Measurements from ENCODE around the gene PHLDA1.

Gene PHLDA1

DNA sequence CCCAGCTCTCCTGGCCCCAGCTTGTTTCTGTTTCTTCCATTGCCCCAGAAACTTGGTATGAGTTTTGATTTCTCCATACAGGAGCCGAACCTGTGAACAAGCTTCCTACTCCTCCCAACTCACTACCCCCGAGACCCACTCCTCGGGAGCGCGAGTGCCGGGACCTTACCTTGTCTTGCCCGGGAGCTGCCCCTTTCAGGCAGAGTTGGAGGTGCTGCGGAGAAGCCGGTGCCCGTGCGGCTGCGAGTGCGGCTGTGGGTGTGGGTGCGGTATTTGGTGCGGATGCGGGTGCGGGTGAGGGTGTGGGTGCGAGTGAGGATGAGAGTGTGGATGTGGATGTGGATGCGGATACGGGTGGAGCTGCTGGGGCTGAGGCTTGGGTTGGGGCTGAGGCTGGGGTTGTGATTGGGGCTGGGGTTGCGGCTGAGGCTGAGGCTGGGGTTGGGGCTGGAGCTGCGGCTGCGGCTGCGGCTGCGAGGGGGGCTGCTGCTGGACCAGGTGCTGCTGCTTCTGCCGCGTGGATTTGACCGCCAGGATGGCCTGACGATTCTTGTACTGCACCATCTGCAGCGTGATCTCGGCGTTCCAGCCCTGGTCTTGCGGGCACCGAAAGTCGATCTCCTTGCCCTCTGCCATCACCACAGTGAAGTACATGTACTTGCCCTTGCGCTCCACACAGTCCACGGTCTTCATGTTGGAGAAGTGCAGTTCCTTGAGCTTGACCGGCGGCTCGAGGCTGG is 1.1 kb downstream of the PHLDA1 start:
- no peaks in the 10 kb centered on the region for H3K9me3 Mint-ChIP-seq
- H3K4me1 Mint-ChIP-seq (ENCODE audit: low read depth), result peaks cover 44% of the 10 kb centered on the region
- H3K4me3 Mint-ChIP-seq, result peak overlapping the region; percentile 98
- peaks cover 6% of the 10 kb centered on the region for H3K27me3 Mint-ChIP-seq (ENCODE audit: low read depth)
- H3K36me3 Mint-ChIP-seq (ENCODE audit: low read depth), result peaks cover 36% of the 10 kb centered on the region
- peak overlapping the region; percentile 98 for H3K27ac Mint-ChIP-seq

- peaks cover 38% of the 10 kb centered on the region for H3K36me3 Mint-ChIP-seq (ENCODE audit: low read depth)
- no peaks in the 10 kb centered on the region for H3K9me3 Mint-ChIP-seq
- peak overlapping the region; percentile 98 for H3K4me3 Mint-ChIP-seq
- peaks cover 46% of the 10 kb centered on the region for H3K4me1 Mint-ChIP-seq (ENCODE audit: low read depth)
- peak overlapping the region; percentile 98 for H3K27ac Mint-ChIP-seq
- H3K27me3 Mint-ChIP-seq (ENCODE audit: low read depth), result peaks cover 6% of the 10 kb centered on the region
These were observed 1.6 kb downstream of the PHLDA1 start for GRCh38 chr12:76029982-76030340.

- peak overlapping the region; percentile 49 for H3K27ac Mint-ChIP-seq
These were observed 2.9 kb downstream of the PHLDA1 start for GRCh38 chr12:76028571-76029277.

DNA sequence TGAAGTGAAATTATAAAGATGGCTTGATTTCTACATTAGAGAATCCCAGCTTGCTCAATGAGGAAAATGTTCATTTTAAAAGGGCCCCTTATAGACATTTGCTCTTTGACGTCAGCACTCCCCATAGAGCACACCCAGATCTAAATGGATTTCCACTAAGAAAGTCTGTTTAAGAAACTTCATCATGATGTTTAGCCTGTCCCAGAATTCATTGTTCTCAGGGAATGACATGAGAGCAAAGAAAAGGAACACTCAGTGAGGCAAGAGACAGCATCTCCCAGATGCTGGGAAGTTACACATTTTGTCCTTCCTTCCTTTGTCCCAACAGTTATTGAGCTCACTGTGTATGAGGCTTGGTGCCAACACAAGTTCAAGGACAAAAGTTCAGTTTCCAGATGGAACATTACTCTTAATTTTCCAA is 4.9 kb downstream of the PHLDA1 start:
- Mint-ChIP-seq H3K4me3 (peak overlapping the region; percentile 34), H3K4me1 (ENCODE audit: low read depth) (peaks cover 44% of the 10 kb centered on the region), H3K27me3 (ENCODE audit: low read depth) (peaks cover 6% of the 10 kb centered on the region), H3K36me3 (ENCODE audit: low read depth) (peaks cover 34% of the 10 kb centered on the region), H3K9me3 (no peaks in the 10 kb centered on the region), H3K27ac (no peak overlapping the region)

More at GRCh38 chr12:76028571-76029277, 2.9 kb downstream of the PHLDA1 start:
- Mint-ChIP-seq H3K9me3 (no peaks in the 10 kb centered on the region), H3K4me3 (peak overlapping the region; percentile 98), H3K4me1 (ENCODE audit: low read depth) (peaks cover 48% of the 10 kb centered on the region), H3K36me3 (ENCODE audit: low read depth) (peaks cover 41% of the 10 kb centered on the region), H3K27me3 (ENCODE audit: low read depth) (peaks cover 6% of the 10 kb centered on the region)

DNA sequence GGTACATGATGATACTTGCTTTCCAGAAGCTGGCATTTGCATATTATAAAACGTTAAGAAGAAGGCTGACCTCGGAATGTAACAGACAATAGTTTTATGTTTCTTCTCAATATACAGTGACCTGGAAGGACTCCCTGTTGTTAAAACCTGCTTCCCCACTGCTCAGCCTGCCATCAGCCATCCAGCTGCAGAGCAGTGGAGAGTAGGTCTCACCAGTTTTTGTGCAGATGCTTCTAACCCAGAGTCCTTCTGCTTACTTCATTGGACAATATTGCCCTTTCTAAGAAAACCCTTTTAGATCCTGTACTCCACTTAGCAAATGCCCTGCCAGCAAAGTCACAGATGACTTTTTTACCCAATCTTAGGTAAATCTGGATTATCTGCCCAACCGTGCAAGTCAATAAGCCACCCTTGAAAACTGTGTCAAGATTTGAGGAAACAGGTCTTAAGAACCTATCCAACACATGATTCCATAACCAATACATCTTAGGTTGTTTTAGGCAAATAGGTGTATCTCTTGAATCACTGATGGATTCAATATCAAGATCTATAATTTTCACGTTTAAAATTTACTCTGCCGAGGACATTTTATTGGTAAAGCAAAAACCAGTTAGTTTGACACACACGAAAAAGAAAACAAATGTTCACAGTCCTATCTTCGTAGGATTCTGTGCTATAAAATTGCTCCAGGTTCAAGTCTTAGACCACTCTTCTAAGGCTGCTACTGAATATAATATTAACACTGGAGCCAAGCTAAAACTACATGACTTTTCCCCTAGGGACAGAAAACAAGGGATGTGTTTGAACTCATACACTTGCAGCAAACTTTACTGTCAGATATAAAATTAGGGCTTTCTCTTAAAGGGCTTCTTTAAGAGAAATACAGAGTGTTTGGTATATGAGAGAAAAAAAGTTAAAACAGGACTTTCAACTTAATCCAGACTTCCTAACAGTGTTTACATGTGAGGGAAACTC is 5.7 kb downstream of the PHLDA1 start:
- Mint-ChIP-seq H3K27ac (peak overlapping the region; percentile 22), H3K36me3 (ENCODE audit: low read depth) (peaks cover 39% of the 10 kb centered on the region), H3K9me3 (no peaks in the 10 kb centered on the region), H3K4me3 (peak overlapping the region; percentile 10), H3K4me1 (ENCODE audit: low read depth) (peaks cover 50% of the 10 kb centered on the region), H3K27me3 (ENCODE audit: low read depth) (peaks cover 6% of the 10 kb centered on the region)

- Mint-ChIP-seq H3K4me3 (no peak overlapping the region), H3K27me3 (ENCODE audit: low read depth) (no peaks in the 10 kb centered on the region), H3K27ac (peak overlapping the region; percentile 34), H3K4me1 (ENCODE audit: low read depth) (peaks cover 49% of the 10 kb centered on the region), H3K9me3 (no peaks in the 10 kb centered on the region), H3K36me3 (ENCODE audit: low read depth) (peaks cover 34% of the 10 kb centered on the region)
These were observed 6.5 kb downstream of the PHLDA1 start for GRCh38 chr12:76024942-76025600.

GRCh38 chr12:76024102-76024781 is 7.3 kb downstream of the PHLDA1 start:
- Mint-ChIP-seq H3K4me3 (no peak overlapping the region), H3K9me3 (no peaks in the 10 kb centered on the region), H3K27me3 (ENCODE audit: low read depth) (no peaks in the 10 kb centered on the region), H3K36me3 (ENCODE audit: low read depth) (peaks cover 30% of the 10 kb centered on the region), H3K27ac (peak overlapping the region; percentile 34), H3K4me1 (ENCODE audit: low read depth) (peaks cover 51% of the 10 kb centered on the region)

DNA sequence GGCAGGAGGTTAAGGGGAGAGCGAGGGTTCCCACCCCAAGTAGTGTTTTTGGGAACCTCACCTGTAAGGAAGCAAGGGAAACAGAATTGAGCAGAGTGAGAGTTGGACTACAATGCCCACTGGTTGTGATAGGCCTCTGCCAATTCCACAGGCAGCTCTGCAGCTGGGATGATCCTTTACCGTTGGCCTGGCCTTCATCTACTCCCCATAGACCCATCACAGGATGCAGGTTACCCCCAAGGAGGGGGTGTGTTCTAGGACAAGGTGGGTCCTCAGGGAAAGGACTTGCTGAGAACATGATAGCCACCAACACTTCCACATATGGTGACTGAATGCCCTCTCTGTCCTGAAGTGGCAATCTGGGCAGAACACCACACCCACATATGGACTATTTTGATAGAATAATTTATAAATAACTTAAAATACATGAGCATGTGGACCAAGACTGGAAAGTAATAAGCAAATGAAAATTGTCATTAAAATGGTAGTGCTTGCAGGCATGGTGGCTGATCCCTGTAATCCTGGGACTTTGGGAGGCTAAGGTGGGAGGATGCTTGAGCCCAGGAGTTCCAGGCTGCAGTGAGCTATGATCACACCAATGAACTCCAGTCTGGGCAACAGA is 8.4 kb downstream of the PHLDA1 start:
- H3K27me3 Mint-ChIP-seq (ENCODE audit: low read depth), result no peaks in the 10 kb centered on the region

GRCh38 chr12:76022506-76022905 is 9.1 kb downstream of the PHLDA1 start:
- Mint-ChIP-seq H3K4me3 (no peak overlapping the region), H3K9me3 (no peaks in the 10 kb centered on the region), H3K27me3 (ENCODE audit: low read depth) (no peaks in the 10 kb centered on the region), H3K27ac (peak overlapping the region; percentile 34), H3K4me1 (ENCODE audit: low read depth) (peaks cover 52% of the 10 kb centered on the region), H3K36me3 (ENCODE audit: low read depth) (peaks cover 20% of the 10 kb centered on the region)

More for the DNA sequence above, 8.4 kb downstream of the PHLDA1 start:
- H3K4me1 Mint-ChIP-seq (ENCODE audit: low read depth), result peaks cover 51% of the 10 kb centered on the region
- H3K36me3 Mint-ChIP-seq (ENCODE audit: low read depth), result peaks cover 22% of the 10 kb centered on the region
- no peaks in the 10 kb centered on the region for H3K9me3 Mint-ChIP-seq
- H3K27ac Mint-ChIP-seq, result peak overlapping the region; percentile 34
- no peak overlapping the region for H3K4me3 Mint-ChIP-seq

DNA sequence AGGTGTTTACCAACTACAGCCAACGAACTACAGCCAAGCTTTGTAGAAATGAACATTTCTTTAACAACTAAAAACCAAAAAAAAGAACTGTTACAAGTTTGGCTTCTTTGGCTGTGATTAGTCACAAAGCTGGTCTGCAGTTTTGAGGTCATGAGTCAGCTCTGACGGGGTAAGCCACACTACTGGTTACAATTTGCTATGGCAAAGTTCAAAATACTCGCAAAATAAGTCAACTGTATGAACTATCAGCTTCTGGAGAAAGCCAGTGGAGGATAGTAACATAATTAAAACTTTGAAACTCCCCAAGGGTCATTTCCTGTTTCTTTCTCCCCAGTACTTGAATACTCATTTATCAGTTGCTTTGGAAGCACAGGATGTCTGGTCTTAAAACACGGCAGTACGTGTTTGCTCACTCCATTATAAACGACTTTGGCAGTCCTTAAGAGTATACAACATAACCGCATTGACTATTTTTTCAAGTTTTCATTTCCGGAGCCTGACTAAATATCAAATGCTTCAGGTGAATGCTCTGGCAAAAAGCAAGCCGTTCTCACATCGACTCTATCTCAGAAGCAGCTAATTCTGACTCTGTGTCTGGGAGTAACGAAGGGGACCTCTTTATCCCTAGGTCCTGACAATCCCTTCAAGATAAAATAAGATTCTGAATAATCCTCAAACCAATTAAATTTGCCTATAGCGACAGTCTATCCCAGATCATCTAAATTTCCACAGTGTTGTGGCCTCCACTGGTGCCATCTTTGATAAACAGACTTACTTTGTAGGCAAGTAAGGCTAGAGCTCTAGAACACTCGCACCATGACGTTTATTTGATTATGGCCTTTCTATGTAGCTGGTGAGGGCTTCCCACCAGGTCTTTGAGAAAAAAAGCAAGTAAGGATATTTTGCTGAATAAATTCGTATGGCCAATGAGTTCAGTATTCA is 10.6 kb downstream of the PHLDA1 start:
- H3K27me3 Mint-ChIP-seq (ENCODE audit: low read depth), result no peaks in the 10 kb centered on the region
- H3K4me1 Mint-ChIP-seq (ENCODE audit: low read depth), result peaks cover 50% of the 10 kb centered on the region
- H3K36me3 Mint-ChIP-seq (ENCODE audit: low read depth), result peaks cover 12% of the 10 kb centered on the region
- H3K4me3 Mint-ChIP-seq, result peak overlapping the region; percentile 73
- H3K9me3 Mint-ChIP-seq, result no peaks in the 10 kb centered on the region
- peak overlapping the region; percentile 99 for H3K27ac Mint-ChIP-seq

DNA sequence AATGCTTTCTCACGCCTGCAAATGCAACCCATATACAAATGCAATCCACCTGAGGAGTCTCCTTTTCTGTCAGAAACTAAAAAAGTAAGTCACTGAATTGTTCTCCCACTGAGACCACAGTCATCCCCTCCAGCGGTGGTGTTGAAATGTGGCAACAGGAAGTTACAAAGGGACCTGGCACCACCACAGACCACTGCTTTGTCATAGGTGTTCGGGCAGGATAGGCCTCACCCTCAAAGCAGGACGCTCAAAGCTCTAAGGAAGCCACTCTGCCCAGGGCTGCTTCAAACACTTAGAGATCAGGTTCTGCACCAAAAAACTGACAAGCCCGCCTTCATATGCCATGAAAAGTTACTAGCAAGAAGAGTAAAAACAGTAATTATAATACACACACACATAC is 11.3 kb downstream of the PHLDA1 start:
- H3K36me3 Mint-ChIP-seq (ENCODE audit: low read depth), result peaks cover 9% of the 10 kb centered on the region
- peaks cover 2% of the 10 kb centered on the region for H3K27me3 Mint-ChIP-seq (ENCODE audit: low read depth)
- peak overlapping the region; percentile 73 for H3K4me3 Mint-ChIP-seq

GRCh38 chr12:76018672-76019071 is 12.9 kb downstream of the PHLDA1 start:
- Mint-ChIP-seq H3K9me3 (no peaks in the 10 kb centered on the region), H3K4me3 (peak overlapping the region; percentile 26), H3K27ac (peak overlapping the region; percentile 75), H3K36me3 (ENCODE audit: low read depth) (peaks cover 8% of the 10 kb centered on the region), H3K4me1 (ENCODE audit: low read depth) (peaks cover 43% of the 10 kb centered on the region), H3K27me3 (ENCODE audit: low read depth) (peaks cover 4% of the 10 kb centered on the region)

More for the DNA sequence above, 11.3 kb downstream of the PHLDA1 start:
- Mint-ChIP-seq H3K4me1 (ENCODE audit: low read depth) (peaks cover 50% of the 10 kb centered on the region), H3K9me3 (no peaks in the 10 kb centered on the region), H3K27ac (peak overlapping the region; percentile 99)

All from T-helper 1 cell treated with Interleukin-12 subunit alpha and Interleukin-12 subunit beta and Interleukin-4 antibody, amounts not matched to agents 30 μg/mL and 1 μg/mL, for 36 hours (primary cell).